HepG2 (cell line): Measurements from ENCODE around the gene ARHGEF1. TPM values are rescaled to one million over a fixed set of nuclear protein-coding genes. Genes with fewer than 3 reads are reported as not detected.

ENCODE experiments used
- CCAR2 ChIP-seq: fragments of 200-400 bp; formaldehyde crosslinking; optimal IDR thresholded peaks from 2 replicates; pipeline ENCODE3; 2018; ENCODE audit warnings: low read depth, mild to moderate bottlenecking, low read length, moderate library complexity
- IRX3 ChIP-seq: sonication (generic); formaldehyde crosslinking; IDR thresholded peaks from 2 replicates; pipeline ENCODE4 v1.8.1; 2023; ENCODE audit warnings: mild to moderate bottlenecking, low read depth, missing genetic modification reagents, borderline replicate concordance
- KDM3A ChIP-seq: IDR thresholded peaks from 2 replicates; pipeline ENCODE4 v1.6.1; 2018; ENCODE audit warnings: low read depth, missing compliant biosample characterization
- NCOA2 ChIP-seq: sonication (generic); formaldehyde crosslinking; IDR thresholded peaks from 2 replicates; pipeline ENCODE4 v1.8.0; 2022; ENCODE audit warnings: inconsistent platforms
- NFRKB ChIP-seq: fragments of 450-650 bp; IDR thresholded peaks from 2 replicates; pipeline ENCODE4 v1.6.1; 2017
- PAF1 ChIP-seq: IDR thresholded peaks from 2 replicates; pipeline ENCODE4 v1.6.1; 2016; ENCODE audit warnings: missing genetic modification reagents, missing compliant biosample characterization
- POLR2G ChIP-seq: fragments of 200-400 bp; formaldehyde crosslinking; IDR thresholded peaks from 2 replicates; pipeline ENCODE4 v1.6.1; 2018; ENCODE audit warnings: mild to moderate bottlenecking, low read depth, low read length, moderate library complexity
- PTBP1 ChIP-seq: fragments of 200-400 bp; formaldehyde crosslinking; IDR thresholded peaks from 2 replicates; pipeline ENCODE4 v1.6.1; 2018; ENCODE audit warnings: low read length, low read depth; ENCODE audit not compliant: poor library complexity, severe bottlenecking
- SP2 ChIP-seq: sonication (generic); formaldehyde crosslinking; IDR thresholded peaks from 2 replicates; pipeline ENCODE4 v1.5.1; 2020; ENCODE audit warnings: mild to moderate bottlenecking, missing genetic modification reagents
- SSRP1 ChIP-seq: IDR thresholded peaks from 2 replicates; pipeline ENCODE4 v1.6.1; 2016; ENCODE audit warnings: control low read depth
- SYNCRIP ChIP-seq: fragments of 200-400 bp; formaldehyde crosslinking; IDR thresholded peaks from 2 replicates; pipeline ENCODE4 v1.6.1; 2018; ENCODE audit warnings: mild to moderate bottlenecking, low read depth, low read length; ENCODE audit not compliant: insufficient read depth
- ZBTB3 ChIP-seq: sonication (generic); formaldehyde crosslinking; IDR thresholded peaks from 2 replicates; pipeline ENCODE4 v1.4.0; 2020; ENCODE audit warnings: low read depth, mild to moderate bottlenecking, moderate library complexity, missing genetic modification reagents, borderline replicate concordance
- ZFY ChIP-seq: sonication (generic); formaldehyde crosslinking; IDR thresholded peaks from 2 replicates; pipeline ENCODE4 v1.4.0; 2020; ENCODE audit warnings: missing genetic modification reagents
- ZNF235 ChIP-seq: sonication (generic); formaldehyde crosslinking; IDR thresholded peaks from 2 replicates; pipeline ENCODE4 v1.8.1; 2023; ENCODE audit warnings: mild to moderate bottlenecking, missing genetic modification reagents, borderline replicate concordance
- ZNF34 ChIP-seq: sonication (generic); formaldehyde crosslinking; IDR thresholded peaks from 2 replicates; pipeline ENCODE4 v1.4.0; 2020; ENCODE audit warnings: mild to moderate bottlenecking, missing genetic modification reagents, borderline replicate concordance
- ZNF704 ChIP-seq: sonication (generic); formaldehyde crosslinking; IDR thresholded peaks from 2 replicates; pipeline ENCODE4 v1.8.1; 2023; ENCODE audit warnings: mild to moderate bottlenecking, inconsistent platforms, moderate library complexity, missing genetic modification reagents, borderline replicate concordance
- ZNF766 ChIP-seq: sonication (generic); formaldehyde crosslinking; IDR thresholded peaks from 2 replicates; pipeline ENCODE4 v1.5.0; 2020; ENCODE audit warnings: missing genetic modification reagents, borderline replicate concordance
- ZNF768 ChIP-seq: sonication (generic); formaldehyde crosslinking; IDR thresholded peaks from 2 replicates; pipeline ENCODE4 v1.4.0; 2020; ENCODE audit warnings: missing genetic modification reagents
- ZNF850 ChIP-seq: sonication (generic); formaldehyde crosslinking; conservative IDR thresholded peaks from 2 replicates; pipeline ENCODE4 v1.9.0; 2021; ENCODE audit warnings: mild to moderate bottlenecking, missing genetic modification reagents
- polyA plus RNA-seq, 8 experiments: library from polyadenylated mRNA; depleted of rRNA in 3 of 8; stranded (reverse) in 7 of 8; unstranded in 1 of 8; fragments of >200 nt; fragmentation: Illumina TruSeq in 4 of 8; extraction: Trizol in 4 of 8; gene quantifications; 2 replicates each; pipeline versions ENCODE4 v1.2.1 to v1.2.3, GENCODE V29; 2011 to 2016; ENCODE audit warnings: low read depth in 4 of 8, missing spikeins in 1 of 8, mixed read lengths in 1 of 8; ENCODE audit not compliant: insufficient read depth in 1 of 8
- total RNA-seq, 5 experiments: library from RNA; depleted of rRNA; stranded (reverse); fragments of >200 nt; fragmentation: Illumina TruSeq; extraction: Trizol; gene quantifications; 2 replicates each; pipeline ENCODE4 v1.2.3, GENCODE V29; 2016; ENCODE audit warnings: low read depth in 1 of 5
- TF ChIP-seq, protein P1 (sequence below): sonication (generic); formaldehyde crosslinking; IDR thresholded peaks from 2 replicates; pipeline ENCODE4 v1.4.0; 2020; ENCODE audit warnings: missing genetic modification reagents, borderline replicate concordance
- TF ChIP-seq, protein P2 (sequence below): sonication (generic); formaldehyde crosslinking; IDR thresholded peaks from 2 replicates; pipeline ENCODE4 v1.9.0; 2022; ENCODE audit warnings: low read depth, missing genetic modification reagents
- TF ChIP-seq, protein P3 (sequence below): sonication (generic); formaldehyde crosslinking; IDR thresholded peaks from 2 replicates; pipeline ENCODE4 v1.4.0; 2020; ENCODE audit warnings: low read depth, mild to moderate bottlenecking, missing genetic modification reagents
- TF ChIP-seq, protein P4 (sequence below): IDR thresholded peaks from 2 replicates; pipeline ENCODE4 v1.6.1; 2012; ENCODE audit warnings: inconsistent platforms

The ARHGEF1 gene
- total and polyA plus RNA-seq, 2 of the 13 experiments (the other 11 are each of a cell fraction or from before 2014, with no cell fraction given), result 33.7 to 34.7 TPM

- TF ChIP-seq, protein P1, sequence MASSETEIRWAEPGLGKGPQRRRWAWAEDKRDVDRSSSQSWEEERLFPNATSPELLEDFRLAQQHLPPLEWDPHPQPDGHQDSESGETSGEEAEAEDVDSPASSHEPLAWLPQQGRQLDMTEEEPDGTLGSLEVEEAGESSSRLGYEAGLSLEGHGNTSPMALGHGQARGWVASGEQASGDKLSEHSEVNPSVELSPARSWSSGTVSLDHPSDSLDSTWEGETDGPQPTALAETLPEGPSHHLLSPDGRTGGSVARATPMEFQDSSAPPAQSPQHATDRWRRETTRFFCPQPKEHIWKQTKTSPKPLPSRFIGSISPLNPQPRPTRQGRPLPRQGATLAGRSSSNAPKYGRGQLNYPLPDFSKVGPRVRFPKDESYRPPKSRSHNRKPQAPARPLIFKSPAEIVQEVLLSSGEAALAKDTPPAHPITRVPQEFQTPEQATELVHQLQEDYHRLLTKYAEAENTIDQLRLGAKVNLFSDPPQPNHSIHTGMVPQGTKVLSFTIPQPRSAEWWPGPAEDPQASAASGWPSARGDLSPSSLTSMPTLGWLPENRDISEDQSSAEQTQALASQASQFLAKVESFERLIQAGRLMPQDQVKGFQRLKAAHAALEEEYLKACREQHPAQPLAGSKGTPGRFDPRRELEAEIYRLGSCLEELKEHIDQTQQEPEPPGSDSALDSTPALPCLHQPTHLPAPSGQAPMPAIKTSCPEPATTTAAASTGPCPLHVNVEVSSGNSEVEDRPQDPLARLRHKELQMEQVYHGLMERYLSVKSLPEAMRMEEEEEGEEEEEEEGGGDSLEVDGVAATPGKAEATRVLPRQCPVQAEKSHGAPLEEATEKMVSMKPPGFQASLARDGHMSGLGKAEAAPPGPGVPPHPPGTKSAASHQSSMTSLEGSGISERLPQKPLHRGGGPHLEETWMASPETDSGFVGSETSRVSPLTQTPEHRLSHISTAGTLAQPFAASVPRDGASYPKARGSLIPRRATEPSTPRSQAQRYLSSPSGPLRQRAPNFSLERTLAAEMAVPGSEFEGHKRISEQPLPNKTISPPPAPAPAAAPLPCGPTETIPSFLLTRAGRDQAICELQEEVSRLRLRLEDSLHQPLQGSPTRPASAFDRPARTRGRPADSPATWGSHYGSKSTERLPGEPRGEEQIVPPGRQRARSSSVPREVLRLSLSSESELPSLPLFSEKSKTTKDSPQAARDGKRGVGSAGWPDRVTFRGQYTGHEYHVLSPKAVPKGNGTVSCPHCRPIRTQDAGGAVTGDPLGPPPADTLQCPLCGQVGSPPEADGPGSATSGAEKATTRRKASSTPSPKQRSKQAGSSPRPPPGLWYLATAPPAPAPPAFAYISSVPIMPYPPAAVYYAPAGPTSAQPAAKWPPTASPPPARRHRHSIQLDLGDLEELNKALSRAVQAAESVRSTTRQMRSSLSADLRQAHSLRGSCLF (CRISPR knock-in tag), result peak; percentile 21; the same call in 1 of the 2 replicates
- TF ChIP-seq SP2 (CRISPR knock-in tag), result 0 out of 2 replicates have a peak, but pooled peaks have one; percentile 4
- no peak for TF ChIP-seq SYNCRIP
- no peak for TF ChIP-seq NFRKB
- no peak for TF ChIP-seq ZBTB3
- no peak for TF ChIP-seq IRX3
- peak; percentile 24 for TF ChIP-seq CCAR2
- TF ChIP-seq KDM3A (CRISPR knock-in tag), result no peak
- TF ChIP-seq ZNF235, result 0 out of 2 replicates have a peak, but pooled peaks have one; percentile 4
- no peak for TF ChIP-seq ZNF766 (CRISPR knock-in tag)
- no peak for TF ChIP-seq ZNF34
- TF ChIP-seq ZNF704 (CRISPR knock-in tag), result no peak
- TF ChIP-seq, protein P2, sequence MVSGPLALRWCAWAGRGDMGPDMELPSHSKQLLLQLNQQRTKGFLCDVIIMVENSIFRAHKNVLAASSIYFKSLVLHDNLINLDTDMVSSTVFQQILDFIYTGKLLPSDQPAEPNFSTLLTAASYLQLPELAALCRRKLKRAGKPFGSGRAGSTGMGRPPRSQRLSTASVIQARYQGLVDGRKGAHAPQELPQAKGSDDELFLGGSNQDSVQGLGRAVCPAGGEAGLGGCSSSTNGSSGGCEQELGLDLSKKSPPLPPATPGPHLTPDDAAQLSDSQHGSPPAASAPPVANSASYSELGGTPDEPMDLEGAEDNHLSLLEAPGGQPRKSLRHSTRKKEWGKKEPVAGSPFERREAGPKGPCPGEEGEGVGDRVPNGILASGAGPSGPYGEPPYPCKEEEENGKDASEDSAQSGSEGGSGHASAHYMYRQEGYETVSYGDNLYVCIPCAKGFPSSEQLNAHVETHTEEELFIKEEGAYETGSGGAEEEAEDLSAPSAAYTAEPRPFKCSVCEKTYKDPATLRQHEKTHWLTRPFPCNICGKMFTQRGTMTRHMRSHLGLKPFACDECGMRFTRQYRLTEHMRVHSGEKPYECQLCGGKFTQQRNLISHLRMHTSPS (CRISPR knock-in tag), result no peak; the same call in 1 of the 2 replicates
- no peak for TF ChIP-seq NCOA2 (CRISPR knock-in tag)
- TF ChIP-seq ZNF850 (CRISPR knock-in tag), result no peak
- TF ChIP-seq POLR2G, result 0 out of 2 replicates have a peak, but pooled peaks have one; percentile 17
- TF ChIP-seq ZNF768 (CRISPR knock-in tag), result peak; percentile 5; the same call in 1 of the 2 replicates
- TF ChIP-seq ZFY (CRISPR knock-in tag), result 0 out of 2 replicates have a peak, but pooled peaks have one; percentile 11
- TF ChIP-seq, protein P3, sequence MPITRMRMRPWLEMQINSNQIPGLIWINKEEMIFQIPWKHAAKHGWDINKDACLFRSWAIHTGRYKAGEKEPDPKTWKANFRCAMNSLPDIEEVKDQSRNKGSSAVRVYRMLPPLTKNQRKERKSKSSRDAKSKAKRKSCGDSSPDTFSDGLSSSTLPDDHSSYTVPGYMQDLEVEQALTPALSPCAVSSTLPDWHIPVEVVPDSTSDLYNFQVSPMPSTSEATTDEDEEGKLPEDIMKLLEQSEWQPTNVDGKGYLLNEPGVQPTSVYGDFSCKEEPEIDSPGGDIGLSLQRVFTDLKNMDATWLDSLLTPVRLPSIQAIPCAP, result no peak
- no peak for TF ChIP-seq SSRP1 (CRISPR knock-in tag)
- TF ChIP-seq, protein P4, sequence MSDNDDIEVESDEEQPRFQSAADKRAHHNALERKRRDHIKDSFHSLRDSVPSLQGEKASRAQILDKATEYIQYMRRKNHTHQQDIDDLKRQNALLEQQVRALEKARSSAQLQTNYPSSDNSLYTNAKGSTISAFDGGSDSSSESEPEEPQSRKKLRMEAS, result peak; percentile 33; the same call in 1 of the 2 replicates
- TF ChIP-seq PAF1 (CRISPR knock-in tag), result no peak
- no peak for TF ChIP-seq PTBP1
Measured at GRCh38 chr19:41883463-41883820, 458 bp downstream of the ARHGEF1 start (continued).
